HEK293 (cell line): ENCODE measurements around the gene DHRS7B.

ENCODE experiments used
- AEBP2 ChIP-seq: fragments of 450-650 bp; formaldehyde crosslinking; IDR thresholded peaks from 2 replicates; pipeline ENCODE4 v1.5.1; 2016; ENCODE audit warnings: missing biosample characterization, missing genetic modification characterization, borderline replicate concordance
- CTCF ChIP-seq: fragments of 450-650 bp; formaldehyde crosslinking; IDR thresholded peaks from 2 replicates; pipeline ENCODE4 v1.5.1; 2016; ENCODE audit warnings: missing biosample characterization, missing genetic modification characterization
- REST ChIP-seq: fragments of 450-650 bp; formaldehyde crosslinking; IDR thresholded peaks from 2 replicates; pipeline ENCODE4 v1.5.1; 2016; ENCODE audit warnings: missing biosample characterization, missing genetic modification characterization
- SP7 ChIP-seq: fragments of 450-650 bp; formaldehyde crosslinking; IDR thresholded peaks from 2 replicates; pipeline ENCODE4 v1.5.1; 2016; ENCODE audit warnings: missing biosample characterization, missing genetic modification characterization
- ZBTB11 ChIP-seq: fragments of 450-650 bp; formaldehyde crosslinking; conservative IDR thresholded peaks from 2 replicates; pipeline ENCODE4 v1.5.1; 2016; ENCODE audit warnings: low read depth, missing biosample characterization, missing genetic modification characterization
- ZBTB49 ChIP-seq: fragments of 450-650 bp; formaldehyde crosslinking; IDR thresholded peaks from 2 replicates; pipeline ENCODE4 v1.5.1; 2016; ENCODE audit warnings: missing biosample characterization, missing genetic modification characterization, low read depth
- ZFP3 ChIP-seq: fragments of 450-650 bp; formaldehyde crosslinking; IDR thresholded peaks from 2 replicates; pipeline ENCODE4 v1.5.1; 2016; ENCODE audit warnings: low read depth, missing biosample characterization, missing genetic modification characterization
- ZIC2 ChIP-seq: fragments of 450-650 bp; formaldehyde crosslinking; IDR thresholded peaks from 2 replicates; pipeline ENCODE4 v1.5.1; 2016; ENCODE audit warnings: missing biosample characterization, missing genetic modification characterization
- ZNF362 ChIP-seq: fragments of 450-650 bp; formaldehyde crosslinking; IDR thresholded peaks from 2 replicates; pipeline ENCODE4 v1.5.1; 2016; ENCODE audit warnings: missing biosample characterization, missing genetic modification characterization
- ZNF366 ChIP-seq: fragments of 450-650 bp; formaldehyde crosslinking; conservative IDR thresholded peaks from 2 replicates; pipeline ENCODE4 v1.5.1; 2016; ENCODE audit warnings: missing biosample characterization, missing genetic modification characterization
- ZNF560 ChIP-seq: fragments of 450-650 bp; formaldehyde crosslinking; IDR thresholded peaks from 2 replicates; pipeline ENCODE4 v1.5.1; 2017; ENCODE audit warnings: missing biosample characterization, missing genetic modification characterization, borderline replicate concordance
- ZNF600 ChIP-seq: fragments of 450-650 bp; formaldehyde crosslinking; IDR thresholded peaks from 2 replicates; pipeline ENCODE4 v1.5.1; 2016; ENCODE audit warnings: missing biosample characterization, missing genetic modification characterization
- ZNF843 ChIP-seq: fragments of 450-650 bp; formaldehyde crosslinking; IDR thresholded peaks from 2 replicates; pipeline ENCODE4 v1.5.1; 2016; ENCODE audit warnings: missing biosample characterization, missing genetic modification characterization
- ZSCAN4 ChIP-seq: fragments of 450-650 bp; formaldehyde crosslinking; IDR thresholded peaks from 2 replicates; pipeline ENCODE4 v1.5.1; 2017; ENCODE audit warnings: missing biosample characterization, missing genetic modification characterization
- ZSCAN5A ChIP-seq: fragments of 450-650 bp; formaldehyde crosslinking; IDR thresholded peaks from 2 replicates; pipeline ENCODE4 v1.5.1; 2016; ENCODE audit warnings: missing biosample characterization, missing genetic modification characterization

DHRS7B gene

GRCh38 chr17:21214015-21214776 lies 87.4 kb downstream of the DHRS7B start, which contains the start of gene TMEM11 (continued):
- TF ChIP-seq ZNF600 (tag by site-specific recombination) (0 out of 2 replicates have a peak, but pooled peaks have one; percentile 50), REST (tag by site-specific recombination) (no peak), ZBTB11 (tag by site-specific recombination) (peak; percentile 77), ZNF560 (no peak), SP7 (peak; percentile 75; the same call in 1 of the 2 replicates), ZIC2 (peak; percentile 41), ZNF362 (tag by site-specific recombination) (no peak), ZFP3 (tag by site-specific recombination) (no peak), ZSCAN5A (no peak), ZNF843 (tag by site-specific recombination) (0 out of 2 replicates have a peak, but pooled peaks have one; percentile 40), CTCF (tag by site-specific recombination) (no peak; the same call in 1 of the 2 replicates), ZNF366 (tag by site-specific recombination) (no peak), ZBTB49 (tag by site-specific recombination) (no peak), AEBP2 (tag by site-specific recombination) (no peak), ZSCAN4 (tag by site-specific recombination) (no peak)
